GM18520 (cell line): ENCODE data around the gene ELF2.
"Not testable (repeated sequence)": the region's sequence is repeated elsewhere in the genome, so short reads cannot be mapped to it uniquely, and the experiment has no call there.

ENCODE experiments used
- ATAC-seq: cut with Tn5 transposase; IDR thresholded peaks from one replicate; pipeline ENCODE4 v1.9.1; 2021; ENCODE audit not compliant: unreplicated experiment

The ELF2 gene

GRCh38 chr4:139177049-139177868 is at the start of gene ELF2:
Gene ELF2 (minus strand): TSS chr4:139177218. CDS start chr4:139137701, 39,517 bp downstream.
- ATAC-seq: peak; percentile 18

DNA sequence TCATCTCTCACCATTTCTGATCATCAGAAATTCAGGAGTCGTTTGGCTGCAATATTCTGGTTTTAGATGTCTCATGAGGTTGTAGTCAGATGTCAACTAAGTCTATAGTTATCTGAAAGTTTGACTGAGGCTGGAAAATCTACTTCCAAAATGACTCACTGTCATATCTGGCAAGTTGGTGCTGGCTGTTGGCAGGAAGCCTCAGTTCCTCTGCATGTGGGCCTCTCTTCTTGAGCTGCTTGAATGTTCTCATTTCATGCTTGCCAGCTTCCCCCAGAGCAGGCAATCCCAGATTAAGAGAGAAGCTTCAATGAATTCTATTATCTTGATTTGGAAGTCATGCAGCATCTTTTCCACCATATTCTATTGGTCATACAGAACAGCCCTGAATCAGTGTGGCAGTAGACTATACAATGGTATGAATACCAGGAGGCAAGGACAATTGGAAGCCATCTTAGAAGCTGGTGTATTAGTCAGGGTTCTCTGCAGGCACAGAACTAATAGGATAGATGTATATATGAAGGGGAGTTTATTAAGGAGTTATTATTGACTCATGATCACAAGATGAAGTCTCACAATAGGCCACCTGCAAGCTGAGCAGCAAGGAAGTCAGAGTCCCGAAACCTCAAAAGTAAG is 46.8 kb upstream of the ELF2 start:
- no peak for ATAC-seq

DNA sequence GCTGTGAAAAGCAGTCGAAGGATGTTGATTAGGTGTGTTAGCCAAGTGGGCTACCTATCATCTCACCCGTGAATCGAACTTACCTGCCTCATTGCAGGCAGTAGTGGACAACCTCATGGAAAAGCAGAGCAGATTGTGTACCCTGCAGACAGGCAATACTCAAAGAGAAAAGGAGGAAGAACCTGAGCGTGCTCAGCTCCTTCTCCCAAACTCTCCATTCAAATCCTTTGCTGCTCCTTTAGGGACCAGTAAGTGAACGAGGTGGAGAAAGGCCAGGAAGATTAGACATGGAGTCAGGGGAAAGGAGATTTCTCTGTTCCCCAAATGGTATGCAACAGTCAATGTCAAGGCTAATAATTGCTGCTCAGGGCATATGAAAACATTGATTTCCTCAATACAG is 45.2 kb upstream of the ELF2 start:
- no peak for ATAC-seq

GRCh38 chr4:139221687-139222086 is 44.7 kb upstream of the ELF2 start:
- no peak for ATAC-seq

DNA sequence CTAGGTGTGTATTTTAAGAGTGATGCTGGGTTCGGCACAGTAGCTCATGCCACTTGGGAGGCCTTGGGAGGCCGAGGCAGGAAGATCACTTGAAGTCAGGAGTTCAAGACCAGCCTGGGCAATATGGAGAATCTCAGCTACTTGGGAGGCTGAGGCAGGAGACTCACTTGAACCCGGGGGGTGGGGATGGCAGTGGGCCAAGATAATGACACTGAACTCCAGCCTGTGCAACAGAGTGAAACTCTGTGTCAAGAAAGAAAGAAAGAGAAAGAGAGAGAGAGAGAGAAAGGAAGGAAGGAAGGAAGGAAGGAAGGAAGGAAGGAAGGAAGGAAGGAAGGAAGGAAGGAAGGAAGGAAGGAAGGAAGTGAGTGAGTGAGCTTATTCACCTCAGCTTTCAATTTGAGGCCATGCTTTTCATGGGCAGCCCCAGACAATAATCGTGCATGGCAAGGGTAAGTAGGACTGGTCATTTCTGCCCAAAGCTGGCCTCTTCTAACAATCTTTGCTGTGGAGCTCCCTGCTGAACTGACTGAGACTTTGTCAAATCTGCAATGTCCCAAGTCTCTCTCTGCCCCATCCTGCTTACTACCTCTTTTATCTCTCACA is 42.5 kb upstream of the ELF2 start:
- ATAC-seq: no peak

GRCh38 chr4:139214039-139214534 is 37.1 kb upstream of the ELF2 start:
- ATAC-seq: peak; percentile 95

DNA sequence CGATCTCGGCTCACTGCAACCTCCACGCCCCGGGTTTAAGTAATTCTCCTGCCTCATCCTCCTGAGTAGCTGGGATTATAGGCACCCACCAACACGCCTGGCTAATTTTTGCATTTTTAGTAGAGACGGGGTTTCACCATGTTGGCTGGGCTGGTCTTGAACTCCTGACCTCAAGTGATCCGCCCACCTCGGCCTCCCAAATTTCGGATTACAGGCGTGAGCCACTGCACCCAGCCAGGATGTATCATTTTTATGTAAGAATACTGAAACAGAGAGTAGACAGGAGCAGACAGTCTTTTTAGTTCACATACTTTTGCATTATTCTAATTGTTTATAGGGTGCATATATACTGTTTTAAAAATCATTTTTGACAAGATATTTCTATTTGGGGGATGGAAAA is 36.6 kb upstream of the ELF2 start:
- ATAC-seq: not testable (repeated sequence)

DNA sequence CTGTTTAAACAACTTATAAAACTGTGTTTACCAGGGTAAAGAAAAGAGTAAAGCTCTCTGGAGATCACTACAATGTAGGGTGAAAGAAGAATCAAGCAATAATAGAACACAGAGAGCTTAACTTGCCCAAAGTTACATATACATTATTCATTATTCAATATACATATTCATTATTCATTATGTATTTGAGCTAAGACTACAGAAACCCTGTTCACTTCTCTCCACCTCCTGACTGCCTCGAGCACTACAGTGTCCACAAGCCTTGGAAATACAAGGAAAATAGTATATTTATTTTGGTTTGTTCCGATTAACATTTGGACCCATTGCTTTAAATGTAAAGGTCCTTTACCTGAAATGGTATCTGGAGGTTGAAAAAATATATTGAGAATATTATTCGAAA is 35.9 kb upstream of the ELF2 start:
- no peak for ATAC-seq

DNA sequence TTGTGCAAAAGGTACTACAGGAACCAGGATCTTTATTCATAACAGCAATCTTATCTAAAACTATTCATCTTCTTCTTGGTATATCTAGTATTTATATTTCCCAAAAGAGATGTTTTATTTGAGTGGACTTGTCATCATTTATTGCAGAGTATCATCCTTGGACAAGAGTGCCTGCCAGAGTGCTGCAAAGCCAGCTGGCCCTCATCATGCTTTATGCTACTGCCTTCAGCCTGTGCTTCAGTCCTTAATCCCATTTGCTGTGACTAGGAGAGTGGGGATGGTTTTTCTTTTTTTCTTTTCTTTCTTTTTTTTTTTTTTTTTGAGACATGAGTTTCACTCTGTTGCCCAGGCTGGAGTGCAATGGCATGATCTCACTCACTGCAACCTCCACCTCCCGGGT is 33.5 kb upstream of the ELF2 start:
- no peak for ATAC-seq

GRCh38 chr4:139209470-139210063 is 32.5 kb upstream of the ELF2 start:
- ATAC-seq: no peak

DNA sequence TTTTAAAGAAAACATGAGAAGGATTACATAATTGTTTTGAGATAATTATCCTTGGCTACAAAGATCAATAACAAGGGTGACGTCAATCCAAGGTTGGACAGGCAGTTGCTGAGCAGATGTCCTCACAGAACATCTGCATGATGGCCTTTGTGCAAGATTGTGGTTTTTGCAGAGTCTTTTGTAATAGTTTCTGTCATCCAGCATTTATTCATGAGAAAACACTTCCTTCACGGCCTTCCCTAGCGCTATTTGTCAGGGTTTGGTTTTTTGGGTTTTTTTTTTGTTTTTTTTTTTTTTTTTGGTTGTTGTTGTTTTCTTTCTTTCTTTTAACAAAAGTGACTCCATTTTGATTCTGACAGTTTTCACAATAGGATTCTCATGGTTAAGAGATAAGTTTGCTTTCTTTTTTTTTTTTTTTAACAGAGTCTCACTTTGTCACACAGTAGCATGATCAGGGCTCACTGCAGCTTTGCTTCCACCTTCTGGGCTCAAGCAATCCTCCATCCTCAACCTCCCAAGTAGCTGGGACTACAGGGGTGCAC is 31.5 kb upstream of the ELF2 start:
- ATAC-seq: peak; percentile 41

GRCh38 chr4:139207873-139208403 is 30.9 kb upstream of the ELF2 start:
- no peak for ATAC-seq

DNA sequence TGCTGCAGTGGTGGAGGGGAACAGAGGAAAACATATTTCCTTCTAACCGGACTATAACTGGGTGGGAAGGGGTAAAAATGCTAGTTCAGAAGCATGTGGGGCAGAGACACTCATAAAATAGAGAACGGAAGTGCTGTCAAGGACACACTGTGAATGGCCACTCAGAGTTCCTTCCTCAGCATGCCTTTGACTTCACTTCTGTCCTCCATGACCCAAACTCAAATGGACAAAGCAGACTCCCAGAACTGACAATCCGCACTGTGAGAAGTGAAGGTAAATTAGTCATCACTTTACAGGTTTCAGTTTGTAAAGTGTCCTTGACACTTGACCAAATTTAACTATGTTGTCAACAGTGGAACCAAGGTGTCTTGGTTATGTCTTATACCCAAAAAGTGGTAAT is 30.2 kb upstream of the ELF2 start:
- no peak for ATAC-seq

DNA sequence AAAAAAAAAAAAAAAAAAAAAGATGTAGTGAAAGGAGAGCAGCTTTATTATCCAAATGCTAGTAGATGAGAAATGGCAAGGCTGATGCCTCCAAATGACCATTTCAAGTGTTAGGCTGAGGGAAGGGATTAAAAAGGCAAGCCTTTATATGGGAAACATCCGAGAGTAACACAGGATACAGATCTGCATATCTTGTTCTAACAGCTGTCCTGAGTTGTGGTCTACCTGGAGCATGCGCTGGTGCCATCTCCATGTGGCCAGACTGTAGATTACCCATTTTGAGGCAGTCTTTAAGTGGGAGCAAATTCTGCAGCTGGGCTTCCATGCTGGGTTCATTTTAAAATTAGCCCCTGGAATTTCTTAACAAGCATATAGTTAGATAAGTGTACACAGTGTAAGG is 26.0 kb upstream of the ELF2 start:
- no peak for ATAC-seq

DNA sequence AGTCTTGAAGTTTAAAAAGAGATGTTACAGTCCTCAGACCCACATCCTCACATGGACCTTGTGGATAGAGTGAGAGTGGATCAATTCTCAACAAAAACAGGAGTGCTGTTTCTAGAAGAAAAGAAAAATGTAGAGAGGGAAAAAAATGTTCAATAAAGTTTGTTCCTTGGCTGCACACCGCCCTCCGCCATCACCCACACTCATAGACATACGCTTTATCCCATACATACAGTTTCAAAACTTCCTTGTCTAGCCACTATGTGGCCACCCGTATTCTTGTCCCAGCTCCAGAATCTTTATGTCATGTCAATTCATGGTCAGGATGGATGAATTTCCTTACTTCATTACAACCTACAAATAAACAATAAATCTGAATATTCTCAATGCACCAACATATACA is 23.5 kb upstream of the ELF2 start:
- ATAC-seq: no peak

DNA sequence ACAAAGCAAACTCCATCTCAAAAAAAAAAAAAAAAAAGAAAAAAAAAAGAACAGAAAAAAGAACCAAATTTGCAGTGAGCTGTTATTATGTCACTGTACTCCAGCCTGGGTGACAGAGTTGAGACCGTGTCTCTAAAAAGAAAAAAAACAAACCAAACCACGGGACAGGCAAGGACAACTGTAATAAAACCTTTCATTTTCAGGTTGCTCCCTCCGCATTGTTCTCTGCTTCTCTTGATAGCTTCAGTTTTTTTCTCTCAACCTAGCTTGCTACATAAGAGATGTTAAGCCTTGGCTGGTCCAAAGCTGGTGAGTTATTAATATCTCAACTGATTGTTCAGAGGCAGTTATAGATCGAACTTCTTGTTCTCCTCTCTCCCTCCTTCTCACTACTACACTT is 23.1 kb upstream of the ELF2 start:
- ATAC-seq: no peak

GRCh38 chr4:139197214-139197613 is 20.2 kb upstream of the ELF2 start:
- ATAC-seq: not testable (repeated sequence)

DNA sequence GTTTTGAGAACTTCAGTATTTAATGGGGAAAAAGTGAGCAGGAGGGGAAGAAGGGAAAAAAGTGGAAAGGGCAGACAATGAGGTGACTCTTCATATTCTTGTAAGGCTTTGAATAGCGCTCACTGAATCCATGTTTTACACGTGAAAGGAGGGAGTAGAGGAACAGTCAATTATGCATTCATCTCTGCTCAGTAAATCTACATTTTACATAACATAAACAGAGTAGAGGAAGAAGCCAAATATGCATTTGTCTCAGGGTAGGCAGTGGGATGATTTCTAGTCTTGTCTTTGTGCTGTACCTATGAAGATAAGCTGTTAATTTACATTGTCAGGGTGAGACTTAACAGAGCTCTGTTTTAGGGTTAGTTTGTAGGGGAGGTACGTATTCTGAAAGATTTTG is 19.4 kb upstream of the ELF2 start:
- ATAC-seq: no peak

GRCh38 chr4:139191373-139191772 is 14.4 kb upstream of the ELF2 start:
- no peak for ATAC-seq

- no peak for ATAC-seq
Measured at GRCh38 chr4:139189972-139190371, 13.0 kb upstream of the ELF2 start.

DNA sequence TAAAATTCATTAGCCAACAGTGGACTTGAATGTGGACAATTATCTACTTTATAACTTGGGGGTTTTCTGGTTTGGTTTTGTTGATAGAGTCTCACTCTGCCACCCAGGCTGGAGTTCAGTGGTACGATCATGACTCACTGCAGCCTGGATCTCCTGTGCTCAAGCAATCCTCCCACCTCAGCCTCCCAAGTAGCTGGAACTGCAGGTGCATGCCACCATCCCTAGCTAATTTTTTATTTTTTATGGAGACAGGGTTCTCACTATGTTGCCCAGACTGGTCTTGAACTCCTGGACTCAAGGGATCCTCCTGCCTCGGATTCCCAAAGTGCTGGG is 12.4 kb upstream of the ELF2 start:
- ATAC-seq: no peak
